Measurements from ENCODE around the gene PRIM2.
"Not testable (repeated sequence)": the region's sequence is repeated elsewhere in the genome, so short reads cannot be mapped to it uniquely, and the experiment has no call there.

Gene PRIM2

DNA sequence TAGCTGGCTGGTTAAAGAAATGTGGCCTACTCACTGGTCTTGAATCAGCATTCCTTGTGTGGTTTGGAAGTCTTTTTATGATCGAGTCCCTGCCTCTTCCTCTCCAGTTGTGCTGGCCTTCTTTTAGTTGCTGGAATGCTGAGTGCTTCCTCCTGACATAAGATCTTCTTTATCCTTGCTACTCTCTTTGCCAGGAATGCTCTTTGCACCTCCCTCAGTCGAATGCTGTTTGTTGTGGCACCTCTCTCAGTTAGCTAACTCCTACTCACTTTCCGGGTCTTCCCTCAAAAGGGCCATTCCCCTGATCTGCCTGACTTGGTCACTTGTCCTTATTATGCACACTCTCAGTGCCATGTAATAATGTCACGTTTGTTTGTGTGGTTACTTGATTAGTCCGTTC, 146.4 kb downstream of the PRIM2 start:
- not testable (repeated sequence) for DNase-seq (ENCODE audit: low read depth); H3K4me3 ChIP-seq (ENCODE audit: low read length)

DNA sequence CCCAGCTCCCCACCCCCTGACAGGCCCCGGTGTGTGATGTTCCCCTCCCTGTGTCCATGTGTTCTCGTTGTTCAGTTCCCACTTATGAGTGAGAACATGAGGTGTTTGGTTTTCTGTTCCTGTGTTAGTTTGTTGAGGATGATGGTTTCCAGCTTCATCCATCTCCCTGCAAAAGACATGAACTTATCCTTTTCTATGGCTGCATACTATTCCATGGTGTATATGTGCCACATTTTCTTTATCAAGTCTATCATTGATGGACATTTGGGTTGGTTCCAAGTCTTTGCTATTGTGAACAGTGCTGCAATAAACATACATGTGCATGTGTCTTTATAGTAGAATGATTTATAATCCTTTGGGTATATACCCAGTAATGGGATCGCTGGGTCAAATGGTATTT, 148.5 kb downstream of the PRIM2 start:
- DNase-seq (ENCODE audit: low read depth), result not testable (repeated sequence)

DNA sequence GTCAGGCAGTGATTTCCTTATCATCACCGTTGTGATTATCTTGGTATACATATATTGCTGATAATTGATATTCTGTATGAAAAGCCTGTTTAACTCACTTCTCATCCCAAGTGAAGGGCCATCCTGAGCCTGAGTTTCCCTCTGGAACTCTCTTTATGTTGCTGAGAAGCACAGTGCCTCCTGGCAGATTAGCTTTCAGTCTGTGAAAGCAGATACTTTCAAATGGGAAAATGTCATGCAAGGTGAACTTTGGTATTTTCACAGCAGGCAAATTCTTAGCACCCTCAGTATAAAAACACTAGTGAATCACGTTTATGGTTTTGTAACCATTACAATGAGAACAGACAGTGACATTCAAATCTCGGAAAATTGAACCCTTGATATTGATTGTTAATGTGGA, 151.6 kb downstream of the PRIM2 start:
- no peak overlapping the region for H3K4me3 ChIP-seq (ENCODE audit: low read length)
- DNase-seq (ENCODE audit: low read depth), result no peak
- TF ChIP-seq, protein P1, sequence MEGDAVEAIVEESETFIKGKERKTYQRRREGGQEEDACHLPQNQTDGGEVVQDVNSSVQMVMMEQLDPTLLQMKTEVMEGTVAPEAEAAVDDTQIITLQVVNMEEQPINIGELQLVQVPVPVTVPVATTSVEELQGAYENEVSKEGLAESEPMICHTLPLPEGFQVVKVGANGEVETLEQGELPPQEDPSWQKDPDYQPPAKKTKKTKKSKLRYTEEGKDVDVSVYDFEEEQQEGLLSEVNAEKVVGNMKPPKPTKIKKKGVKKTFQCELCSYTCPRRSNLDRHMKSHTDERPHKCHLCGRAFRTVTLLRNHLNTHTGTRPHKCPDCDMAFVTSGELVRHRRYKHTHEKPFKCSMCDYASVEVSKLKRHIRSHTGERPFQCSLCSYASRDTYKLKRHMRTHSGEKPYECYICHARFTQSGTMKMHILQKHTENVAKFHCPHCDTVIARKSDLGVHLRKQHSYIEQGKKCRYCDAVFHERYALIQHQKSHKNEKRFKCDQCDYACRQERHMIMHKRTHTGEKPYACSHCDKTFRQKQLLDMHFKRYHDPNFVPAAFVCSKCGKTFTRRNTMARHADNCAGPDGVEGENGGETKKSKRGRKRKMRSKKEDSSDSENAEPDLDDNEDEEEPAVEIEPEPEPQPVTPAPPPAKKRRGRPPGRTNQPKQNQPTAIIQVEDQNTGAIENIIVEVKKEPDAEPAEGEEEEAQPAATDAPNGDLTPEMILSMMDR (IDR thresholded peaks at IDR 0.05; ENCODE audit: insufficient read depth, low read depth, low read length, missing control alignments), result no peak

More for the DNA sequence above, 148.5 kb downstream of the PRIM2 start:
- H3K4me3 ChIP-seq (ENCODE audit: low read length), result not testable (repeated sequence)

DNA sequence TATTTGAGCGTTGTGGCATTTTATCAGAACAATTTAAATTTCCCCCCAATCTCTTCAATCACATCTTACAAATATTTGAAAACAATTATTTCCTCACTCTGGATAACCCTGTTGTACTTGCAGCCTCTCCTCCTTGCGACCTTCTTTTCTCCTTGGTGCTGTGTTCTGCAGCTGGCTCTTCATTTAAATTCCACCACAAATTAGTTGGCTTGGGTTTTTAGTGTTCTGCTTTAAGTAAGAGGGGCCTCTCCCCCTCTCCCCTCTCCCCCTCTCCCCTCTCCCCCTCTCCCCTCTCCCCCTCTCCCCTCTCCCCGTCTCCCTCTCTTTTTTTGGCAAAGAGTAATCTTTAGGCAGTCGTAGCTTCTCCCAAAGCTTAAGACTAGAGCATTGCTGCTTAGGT, 152.7 kb downstream of the PRIM2 start:
- not testable (repeated sequence) for H3K4me3 ChIP-seq (ENCODE audit: low read length); DNase-seq (ENCODE audit: low read depth)

DNA sequence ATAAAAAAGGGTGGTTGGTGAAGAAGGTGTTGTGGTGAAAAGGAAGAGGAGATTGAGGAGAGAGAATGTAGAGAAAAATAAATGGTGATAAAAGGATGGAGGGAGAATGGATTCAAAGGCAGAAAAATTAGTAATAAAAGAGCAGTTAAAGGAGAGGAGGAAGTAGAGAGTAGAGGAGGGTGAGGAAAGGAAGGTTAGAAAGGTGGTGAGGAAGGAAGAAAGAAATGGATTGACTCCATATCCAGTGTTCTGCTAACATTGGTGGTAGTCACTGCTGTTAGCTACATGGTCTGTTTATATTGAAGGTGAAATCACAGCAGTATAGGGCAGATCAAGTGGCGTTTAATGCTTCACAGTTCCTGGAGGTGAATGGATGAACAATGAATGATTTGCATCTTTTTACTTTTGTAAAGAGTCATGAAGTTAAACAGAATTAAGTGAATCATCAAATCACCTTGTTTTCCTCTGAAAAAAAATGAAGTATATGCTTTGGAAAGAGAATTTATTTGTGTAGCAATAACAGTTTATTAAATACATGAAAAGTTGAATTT, 154.0 kb downstream of the PRIM2 start:
- not testable (repeated sequence) for DNase-seq (ENCODE audit: low read depth); H3K4me3 ChIP-seq (ENCODE audit: low read length)

DNA sequence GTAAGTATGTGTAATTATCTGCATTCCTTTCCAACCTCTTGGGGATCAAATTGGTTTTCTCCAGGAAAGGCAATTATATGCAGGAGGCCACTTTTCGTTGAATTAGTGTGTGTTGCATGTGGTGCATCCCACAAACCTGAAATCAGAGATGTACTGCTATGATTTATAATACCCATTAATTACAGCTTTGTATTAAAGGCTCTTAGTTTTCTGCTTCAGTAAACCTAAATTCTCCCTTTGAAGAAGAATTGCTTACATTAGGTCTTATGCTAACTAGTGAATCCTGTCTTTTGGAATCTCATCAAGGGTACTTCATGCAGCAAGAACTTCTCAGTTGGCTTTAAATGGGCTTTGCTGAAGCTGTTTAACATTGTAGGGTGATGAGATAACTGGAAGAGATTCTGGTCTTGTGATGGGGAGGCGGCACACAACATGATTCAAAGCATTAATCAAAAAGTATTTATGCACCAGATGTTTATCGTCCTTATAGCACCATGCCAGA, 155.5 kb downstream of the PRIM2 start:
- DNase-seq (ENCODE audit: low read depth); H3K4me3 ChIP-seq (ENCODE audit: low read length): not testable (repeated sequence)

DNA sequence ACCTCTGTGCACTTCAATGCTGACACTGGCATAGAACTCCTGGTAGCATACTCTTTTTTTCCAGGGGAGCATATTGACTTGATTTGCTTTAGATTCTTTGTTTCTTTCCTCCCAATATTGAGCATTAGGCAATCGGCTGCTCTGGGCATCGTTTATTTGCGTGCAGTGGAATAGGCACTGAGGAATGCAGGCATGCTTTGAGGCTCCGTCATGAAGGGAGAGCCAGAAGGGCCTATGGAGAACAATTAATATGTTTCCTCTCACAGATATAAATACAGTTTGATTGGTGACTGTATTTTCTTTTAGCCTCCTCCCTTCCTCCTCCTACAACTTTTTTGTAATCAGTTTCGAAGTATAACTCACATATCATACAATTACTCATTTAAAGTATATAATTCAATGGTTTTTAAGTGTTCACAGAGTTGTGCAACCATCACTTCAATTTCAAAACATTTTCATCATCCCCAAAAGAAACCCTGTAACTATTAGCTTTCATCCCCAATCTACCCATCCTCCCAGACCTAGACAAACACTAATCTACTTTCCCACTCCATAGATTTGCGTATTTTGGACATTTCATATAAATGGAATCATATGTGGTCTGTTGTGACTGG, 157.5 kb downstream of the PRIM2 start:
- DNase-seq (ENCODE audit: low read depth); H3K4me3 ChIP-seq (ENCODE audit: low read length): not testable (repeated sequence)

DNA sequence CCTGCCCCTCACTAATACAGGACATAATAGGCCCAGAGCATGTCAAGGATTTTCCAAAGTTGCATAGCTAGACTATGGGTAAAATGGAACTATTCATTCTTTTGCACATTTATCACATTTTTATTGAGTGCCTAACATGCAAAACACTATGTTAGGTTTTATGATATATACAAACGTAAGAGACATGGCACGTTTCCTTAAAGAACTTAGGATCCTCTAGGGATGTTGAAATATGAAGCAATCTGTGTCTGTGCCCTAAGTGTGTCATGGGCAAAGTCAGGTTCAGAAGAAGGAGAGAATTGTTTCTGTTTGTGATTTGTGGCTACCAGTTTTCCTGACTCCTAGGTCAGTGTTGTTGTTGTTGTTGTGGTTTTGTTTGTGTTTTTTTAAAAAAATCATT, 158.2 kb downstream of the PRIM2 start:
- not testable (repeated sequence) for DNase-seq (ENCODE audit: low read depth); H3K4me3 ChIP-seq (ENCODE audit: low read length)

DNA sequence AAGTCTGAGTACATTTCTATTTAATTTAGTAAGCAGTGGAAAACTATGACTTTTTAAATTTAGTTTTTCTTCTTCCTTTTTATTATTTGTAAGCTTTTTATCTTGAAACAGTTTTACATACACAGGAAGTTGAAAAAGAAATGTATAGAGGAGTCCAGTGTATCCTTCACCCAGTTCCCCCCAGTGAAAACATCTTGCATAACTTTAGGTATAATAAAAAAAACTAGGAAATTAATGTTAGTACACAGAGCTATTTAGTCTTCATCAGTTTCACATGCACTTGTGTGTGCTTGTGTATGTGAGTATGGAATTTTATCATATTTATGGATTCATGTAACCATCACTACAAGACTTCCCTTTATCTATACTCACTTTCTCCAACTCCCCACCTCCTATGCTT, 162.8 kb downstream of the PRIM2 start:
- DNase-seq (ENCODE audit: low read depth); H3K4me3 ChIP-seq (ENCODE audit: low read length): not testable (repeated sequence)

DNA sequence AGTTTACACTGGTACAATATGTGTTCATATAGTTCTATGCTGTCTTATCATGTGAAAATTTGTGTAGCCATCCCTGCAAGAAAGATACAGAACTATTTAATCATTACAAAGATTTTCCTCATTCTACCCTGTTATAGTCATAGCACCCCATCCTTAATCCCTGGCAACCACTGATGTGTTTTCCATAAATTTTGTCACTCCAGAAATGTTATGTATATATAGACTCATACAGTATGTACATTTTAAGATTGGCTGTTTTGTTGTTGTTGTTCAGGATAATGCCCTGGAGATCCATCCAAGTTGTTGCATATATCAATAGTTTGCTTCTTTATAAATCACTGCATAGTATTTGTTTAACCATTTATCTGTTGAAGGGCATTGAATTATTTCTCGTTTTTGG, 163.7 kb downstream of the PRIM2 start:
- not testable (repeated sequence) for H3K4me3 ChIP-seq (ENCODE audit: low read length)

DNA sequence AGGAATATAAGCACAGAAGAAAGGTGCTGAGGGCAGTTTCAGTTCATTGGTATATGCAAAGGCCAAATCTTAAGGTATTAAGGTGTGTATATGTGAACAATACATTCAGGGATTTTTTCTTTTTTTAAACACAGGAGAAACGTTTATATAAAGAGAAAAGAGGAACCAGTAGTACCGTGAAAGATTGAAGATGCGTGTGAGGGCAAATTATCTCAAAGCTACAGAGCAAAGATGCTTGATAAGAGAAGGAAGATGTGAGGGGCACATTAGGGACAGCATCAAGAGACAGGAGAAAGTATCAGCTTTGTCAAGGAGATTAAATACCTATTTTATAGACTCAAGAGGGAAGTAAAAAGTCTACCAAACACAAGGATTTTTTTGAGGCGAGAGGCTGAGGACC, 165.0 kb downstream of the PRIM2 start:
- not testable (repeated sequence) for DNase-seq (ENCODE audit: low read depth)

More for the DNA sequence above, 163.7 kb downstream of the PRIM2 start:
- not testable (repeated sequence) for DNase-seq (ENCODE audit: low read depth)

DNA sequence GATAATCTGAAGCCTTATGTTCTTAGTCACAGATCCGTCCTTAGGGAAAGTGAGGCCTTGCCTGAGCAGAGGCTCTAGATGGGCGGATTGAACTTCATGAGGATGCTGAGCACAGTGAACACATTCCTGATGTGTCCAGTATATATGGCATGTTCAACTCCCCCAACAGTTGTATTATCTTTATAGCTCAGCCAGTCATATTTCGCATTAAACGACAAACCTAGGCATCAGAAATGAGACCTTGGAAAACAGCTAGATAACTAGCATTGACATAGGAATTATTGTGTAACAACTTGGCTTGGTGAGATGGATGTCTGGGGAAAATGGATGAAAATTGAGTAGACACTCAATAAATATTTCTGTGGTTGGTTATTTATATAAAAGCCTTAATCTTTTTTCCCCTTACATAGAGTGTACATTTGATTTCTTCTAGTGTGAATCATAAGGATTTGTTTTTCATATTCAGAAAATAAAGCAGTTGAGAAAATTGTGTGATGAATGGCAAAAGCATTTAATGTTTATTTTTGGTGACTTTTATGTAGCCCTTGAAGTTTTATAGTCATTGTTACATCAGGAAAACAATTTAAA, 169.2 kb downstream of the PRIM2 start:
- not testable (repeated sequence) for DNase-seq (ENCODE audit: low read depth); H3K4me3 ChIP-seq (ENCODE audit: low read length)

More for the DNA sequence above, 165.0 kb downstream of the PRIM2 start:
- H3K4me3 ChIP-seq (ENCODE audit: low read length), result not testable (repeated sequence)

DNA sequence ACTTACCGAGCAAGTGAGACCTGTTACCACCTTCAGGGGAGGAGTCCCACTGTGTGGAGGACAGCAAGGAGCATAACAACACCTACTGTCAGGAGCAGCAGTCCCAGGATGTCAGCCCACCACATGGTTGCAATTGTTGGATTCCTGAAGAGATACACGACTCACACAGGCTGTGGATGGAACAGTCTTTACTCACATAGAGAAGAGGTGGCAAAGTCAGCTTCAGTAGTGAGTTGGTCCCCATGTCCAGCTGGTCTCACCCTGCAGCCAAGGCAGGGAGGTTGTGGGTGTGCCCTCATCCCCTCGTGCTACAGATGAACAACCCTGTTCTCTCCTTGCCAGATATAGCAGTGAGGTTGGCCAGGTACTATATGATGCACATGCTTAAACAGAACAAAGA, 171.1 kb downstream of the PRIM2 start:
- DNase-seq (ENCODE audit: low read depth); H3K4me3 ChIP-seq (ENCODE audit: low read length): not testable (repeated sequence)

DNA sequence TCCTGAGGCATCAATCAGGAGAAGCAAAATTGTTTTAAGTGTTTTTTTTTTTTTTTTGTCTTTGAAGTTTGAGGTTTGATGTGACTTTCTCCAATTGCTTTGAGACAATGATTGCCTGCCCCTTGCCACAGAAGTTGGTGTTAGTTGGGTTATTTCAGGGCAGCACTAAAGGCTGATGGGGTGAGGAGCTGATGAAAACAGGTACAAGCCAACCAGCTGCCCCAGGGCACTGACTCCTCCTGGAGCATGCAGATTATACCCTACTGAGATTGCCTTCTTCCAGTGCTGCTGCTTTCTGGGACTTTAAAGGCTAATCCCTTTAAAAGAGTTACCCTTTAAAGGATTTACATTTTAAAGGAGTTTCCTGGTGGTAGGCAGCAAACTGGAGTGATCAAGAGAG, 172.5 kb downstream of the PRIM2 start:
- DNase-seq (ENCODE audit: low read depth); H3K4me3 ChIP-seq (ENCODE audit: low read length): not testable (repeated sequence)

DNA sequence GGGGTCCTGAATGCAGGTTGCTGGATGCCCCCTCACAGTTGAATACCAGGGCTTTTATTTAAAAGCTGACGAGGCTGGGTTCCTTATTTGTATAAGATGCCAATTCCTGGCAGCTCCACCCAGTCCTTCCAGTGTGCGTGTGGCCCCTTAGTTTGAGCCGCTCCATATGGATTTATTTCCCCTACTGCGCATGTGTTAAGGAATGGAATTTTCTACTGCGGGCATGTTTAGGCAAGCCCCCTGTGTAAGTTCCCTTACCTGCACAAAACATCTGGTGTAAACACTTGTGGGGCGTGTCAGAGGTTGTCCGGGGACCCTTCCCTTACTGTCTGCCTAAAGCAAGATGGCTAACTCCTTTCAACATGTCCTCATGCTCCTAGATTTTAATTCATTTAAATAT, 174.4 kb downstream of the PRIM2 start:
- peak; percentile 78 for DNase-seq (ENCODE audit: low read depth)
- H3K4me3 ChIP-seq (ENCODE audit: low read length), result not testable (repeated sequence)

DNA sequence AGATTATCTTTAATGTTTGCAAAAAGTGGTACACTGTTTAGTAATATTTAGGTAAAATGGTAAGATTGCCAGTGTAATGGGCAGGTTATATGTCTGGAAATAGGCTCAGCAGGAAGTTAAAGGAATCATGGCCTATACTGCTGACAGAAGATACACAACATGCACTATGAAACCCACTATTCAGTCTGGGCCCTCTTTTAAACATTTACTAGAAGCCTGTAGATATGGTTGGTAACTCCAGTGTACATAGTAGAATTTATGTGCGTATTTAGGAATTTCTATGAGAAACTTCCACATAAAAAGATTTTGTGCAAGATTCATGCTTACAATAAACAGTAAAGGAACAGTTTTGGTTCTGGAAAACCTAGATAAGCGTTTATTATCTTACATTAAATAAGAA, 178.8 kb downstream of the PRIM2 start:
- H3K4me3 ChIP-seq (ENCODE audit: low read length); DNase-seq (ENCODE audit: low read depth): not testable (repeated sequence)

DNA sequence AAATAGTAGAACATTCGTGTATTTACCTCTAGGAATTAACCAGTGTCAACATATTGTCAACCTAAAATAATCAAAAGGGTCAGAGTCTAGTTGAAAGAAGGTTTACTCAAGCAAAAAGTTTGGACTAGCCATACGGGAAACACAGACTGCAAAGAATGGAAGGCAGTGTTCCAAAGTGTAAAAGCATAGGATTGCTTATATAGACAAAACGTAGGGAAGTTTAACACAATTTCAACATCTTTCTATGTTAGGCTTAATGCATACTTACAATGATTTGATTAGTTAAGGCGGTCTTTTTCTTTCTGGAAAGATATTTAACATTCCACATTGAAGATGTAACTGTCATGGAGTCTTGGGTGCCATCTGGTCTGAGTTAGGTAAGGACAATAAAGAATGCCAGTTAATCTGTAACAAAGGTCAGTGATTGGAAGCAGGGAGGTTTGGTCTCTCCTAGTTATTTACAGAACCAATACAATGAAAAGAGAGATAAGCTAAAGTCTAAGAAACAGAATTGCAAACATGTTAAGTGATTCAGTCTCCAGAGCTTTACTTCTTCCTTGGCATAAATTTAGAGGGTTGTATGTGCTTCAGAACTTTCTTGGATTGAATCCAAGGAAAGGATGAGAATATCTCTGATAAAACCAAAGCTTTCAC, 183.1 kb downstream of the PRIM2 start:
- not testable (repeated sequence) for DNase-seq (ENCODE audit: low read depth); H3K4me3 ChIP-seq (ENCODE audit: low read length)

DNA sequence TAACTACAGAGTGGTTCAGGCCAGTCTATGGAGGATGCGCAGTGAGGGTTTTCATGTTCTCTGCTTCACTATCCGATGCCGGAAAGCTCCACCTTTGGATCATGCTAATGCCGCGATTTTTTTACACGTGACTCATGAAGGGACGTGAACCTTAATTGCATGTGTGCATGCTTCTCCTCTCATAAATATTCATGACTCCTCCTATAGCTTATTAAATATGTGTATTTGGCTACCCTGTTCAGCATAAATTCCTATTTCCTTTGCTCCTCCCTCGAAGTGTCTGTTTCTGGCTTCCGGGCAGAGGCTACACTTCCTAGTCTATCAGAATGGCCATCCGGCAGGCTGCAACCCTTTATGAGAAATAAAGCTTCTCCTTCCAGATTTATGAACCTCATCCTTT, 185.0 kb downstream of the PRIM2 start:
- not testable (repeated sequence) for H3K4me3 ChIP-seq (ENCODE audit: low read length); DNase-seq (ENCODE audit: low read depth)

DNA sequence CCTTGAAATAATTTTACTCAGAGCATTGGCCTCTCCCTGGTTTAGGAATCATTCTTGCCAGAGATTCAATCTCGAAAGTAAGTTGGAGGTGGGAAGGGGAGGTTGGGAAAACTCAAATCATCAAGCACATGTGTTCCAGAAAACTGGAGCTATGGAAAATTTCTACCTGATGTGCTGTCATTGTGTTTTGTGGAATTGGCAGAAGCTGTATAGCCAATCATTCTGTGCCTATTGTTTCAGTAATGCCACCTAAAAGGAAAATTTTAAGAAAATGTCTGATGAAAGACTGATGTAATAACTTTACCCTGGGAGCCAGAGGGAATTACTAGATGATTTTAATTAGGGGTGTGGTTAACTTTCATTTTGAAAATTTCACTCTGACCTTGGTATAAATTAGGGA, 187.8 kb downstream of the PRIM2 start:
- not testable (repeated sequence) for DNase-seq (ENCODE audit: low read depth)

More for the DNA sequence above, 187.8 kb downstream of the PRIM2 start:
- H3K4me3 ChIP-seq (ENCODE audit: low read length), result not testable (repeated sequence)
